GM19240 (cell line): ENCODE measurements around the gene RAPGEF6.
"Not testable (repeated sequence)": the region's sequence is repeated elsewhere in the genome, so short reads cannot be mapped to it uniquely, and the experiment has no call there.

ENCODE experiments used
- DNase-seq: peaks from one replicate; pipeline ENCODE4 v3.0.0; 2011; ENCODE audit warnings: low spot score; ENCODE audit not compliant: insufficient read length

Gene RAPGEF6

GRCh38 chr5:131640043-131640856 is 5.2 kb upstream of the RAPGEF6 start:
- no peak for DNase-seq

GRCh38 chr5:131639148-131639547 is 4.1 kb upstream of the RAPGEF6 start:
- no peak for DNase-seq

- no peak for DNase-seq
These were observed 2.7 kb upstream of the RAPGEF6 start for GRCh38 chr5:131637694-131638093.

- DNase-seq: no peak
These were observed 899 bp upstream of the RAPGEF6 start for GRCh38 chr5:131635684-131636572.

GRCh38 chr5:131634666-131634995 is 398 bp downstream of the RAPGEF6 start:
- DNase-seq: no peak

- DNase-seq: no peak
These were observed 791 bp downstream of the RAPGEF6 start for GRCh38 chr5:131634238-131634637.

- DNase-seq: no peak
These were observed 1.2 kb downstream of the RAPGEF6 start for GRCh38 chr5:131633830-131634229.

GRCh38 chr5:131630963-131631350 is 4.1 kb downstream of the RAPGEF6 start:
- no peak for DNase-seq

- no peak for DNase-seq
These were observed 4.6 kb downstream of the RAPGEF6 start for GRCh38 chr5:131630208-131630962.

GRCh38 chr5:131628990-131629389 is 6.0 kb downstream of the RAPGEF6 start:
- DNase-seq: no peak

- DNase-seq: no peak
These were observed 7.7 kb downstream of the RAPGEF6 start for GRCh38 chr5:131627207-131627865.

GRCh38 chr5:131622633-131623032 is 12.4 kb downstream of the RAPGEF6 start:
- no peak for DNase-seq

- DNase-seq: not testable (repeated sequence)
These were observed 13.9 kb downstream of the RAPGEF6 start for GRCh38 chr5:131621164-131621563.

- DNase-seq: no peak
These were observed 15.9 kb downstream of the RAPGEF6 start for GRCh38 chr5:131619102-131619501.

GRCh38 chr5:131617140-131617822 is 17.7 kb downstream of the RAPGEF6 start:
- no peak for DNase-seq

- DNase-seq: no peak
These were observed 19.1 kb downstream of the RAPGEF6 start for GRCh38 chr5:131615957-131616356.

GRCh38 chr5:131613423-131613822 is 21.6 kb downstream of the RAPGEF6 start:
- no peak for DNase-seq

- DNase-seq: no peak
These were observed 24.0 kb downstream of the RAPGEF6 start for GRCh38 chr5:131611064-131611381.

GRCh38 chr5:131610198-131611063 is 24.6 kb downstream of the RAPGEF6 start:
- no peak for DNase-seq

- no peak for DNase-seq
These were observed 25.3 kb downstream of the RAPGEF6 start for GRCh38 chr5:131609774-131610173.
